BJ (cell line): ENCODE results near the gene TBC1D32. TPM values are rescaled to one million over a fixed set of nuclear protein-coding genes. Genes with fewer than 3 reads are reported as not detected.
"Not testable (repeated sequence)": the region's sequence is repeated elsewhere in the genome, so short reads cannot be mapped to it uniquely, and the experiment has no call there.

Source experiments
- CTCF ChIA-PET: fragments of 350-600 bp; formaldehyde crosslinking; extraction: SDS; loops from one replicate; lab custom pipeline; 2021; ENCODE audit warnings: antibody characterized with exemption, inconsistent platforms; lab: Yijun Ruan, JAX
- POLR2A ChIA-PET: fragments of 300-600 bp; sonication (Branson Sonifier 250); formaldehyde crosslinking; extraction: SDS; loops from one replicate; lab custom pipeline; 2021; ENCODE audit warnings: antibody characterized with exemption; lab: Charles Lee
- DNase-seq: peaks from one replicate; pipeline ENCODE4 v3.0.0-alpha.2; 2011; ENCODE audit warnings: low read depth
- H3K27me3 ChIP-seq: 2 replicates; pipeline ENCODE4 v1.6.0; 2011; ENCODE audit warnings: low read length; ENCODE audit not compliant: control insufficient read depth, insufficient read depth
- H3K36me3 ChIP-seq: 2 replicates; pipeline ENCODE4 v1.5.1; 2011; ENCODE audit warnings: low read length; ENCODE audit not compliant: control insufficient read depth, insufficient read depth
- H3K4me3 ChIP-seq: 2 replicates; pipeline ENCODE4 v1.5.1; 2011; ENCODE audit warnings: low read depth, mild to moderate bottlenecking, control low read depth, low read length
- polyA plus RNA-seq: library from polyadenylated mRNA; depleted of rRNA; stranded (reverse); fragments of >200 nt; gene quantifications from 2 replicates; pipeline ENCODE4 v1.2.3, GENCODE V29; 2011
- TF ChIP-seq, protein P1 (sequence below): IDR thresholded peaks from 2 replicates; pipeline ENCODE4 v1.5.1; 2011; ENCODE audit warnings: low read depth, mild to moderate bottlenecking, control low read depth, inconsistent platforms, low read length, moderate library complexity; ENCODE audit not compliant: insufficient read depth

The TBC1D32 gene
- polyA plus RNA-seq, 1 experiment = 1.6 TPM

DNA sequence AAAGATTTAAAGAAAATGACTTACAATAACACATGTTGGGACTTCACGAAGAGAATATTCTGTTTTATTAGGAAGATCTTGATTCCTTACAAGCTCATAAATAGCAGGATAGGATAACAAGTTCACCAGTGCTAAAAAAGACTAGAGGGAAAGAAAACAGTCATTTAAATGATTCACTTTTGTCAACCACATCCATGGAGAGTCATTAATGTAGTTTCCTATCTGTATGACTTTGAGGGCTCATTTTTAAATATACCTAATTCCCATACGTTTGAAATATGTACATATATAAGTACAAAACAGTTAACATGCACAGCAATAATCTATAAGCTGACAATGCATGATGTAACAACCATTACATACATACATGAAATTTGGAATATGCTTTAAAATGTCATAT, 111.1 kb downstream of the TBC1D32 start:
- ChIA-PET POLR2A (no interaction called here), CTCF (no interaction called here)
- Histone ChIP-seq H3K36me3 (no peaks in the 10 kb centered on the region), H3K27me3 (no peaks in the 10 kb centered on the region), H3K4me3 (no peak overlapping the region)
- no peak for DNase-seq
- TF ChIP-seq, protein P1, sequence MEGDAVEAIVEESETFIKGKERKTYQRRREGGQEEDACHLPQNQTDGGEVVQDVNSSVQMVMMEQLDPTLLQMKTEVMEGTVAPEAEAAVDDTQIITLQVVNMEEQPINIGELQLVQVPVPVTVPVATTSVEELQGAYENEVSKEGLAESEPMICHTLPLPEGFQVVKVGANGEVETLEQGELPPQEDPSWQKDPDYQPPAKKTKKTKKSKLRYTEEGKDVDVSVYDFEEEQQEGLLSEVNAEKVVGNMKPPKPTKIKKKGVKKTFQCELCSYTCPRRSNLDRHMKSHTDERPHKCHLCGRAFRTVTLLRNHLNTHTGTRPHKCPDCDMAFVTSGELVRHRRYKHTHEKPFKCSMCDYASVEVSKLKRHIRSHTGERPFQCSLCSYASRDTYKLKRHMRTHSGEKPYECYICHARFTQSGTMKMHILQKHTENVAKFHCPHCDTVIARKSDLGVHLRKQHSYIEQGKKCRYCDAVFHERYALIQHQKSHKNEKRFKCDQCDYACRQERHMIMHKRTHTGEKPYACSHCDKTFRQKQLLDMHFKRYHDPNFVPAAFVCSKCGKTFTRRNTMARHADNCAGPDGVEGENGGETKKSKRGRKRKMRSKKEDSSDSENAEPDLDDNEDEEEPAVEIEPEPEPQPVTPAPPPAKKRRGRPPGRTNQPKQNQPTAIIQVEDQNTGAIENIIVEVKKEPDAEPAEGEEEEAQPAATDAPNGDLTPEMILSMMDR = no peak

DNA sequence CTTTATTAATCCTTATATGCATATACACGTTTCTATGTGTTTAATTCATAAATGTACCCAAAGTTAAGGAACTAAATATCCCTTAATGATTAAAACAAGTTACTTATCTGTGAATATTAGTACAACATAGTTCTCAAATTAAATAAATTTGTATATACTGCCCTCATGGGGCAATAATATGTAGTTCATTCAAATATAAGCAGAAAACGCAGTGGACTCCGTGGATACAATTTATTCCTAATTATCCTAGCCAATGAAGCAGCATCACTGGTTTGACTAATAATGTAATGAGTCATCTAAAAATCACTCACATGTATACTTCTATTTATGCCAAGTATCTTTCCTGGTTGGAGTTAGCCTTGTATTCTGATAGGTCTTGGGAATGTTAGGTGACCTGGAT, 111.6 kb downstream of the TBC1D32 start:
- no peak for DNase-seq
- Histone ChIP-seq H3K27me3 (no peaks in the 10 kb centered on the region), H3K36me3 (no peaks in the 10 kb centered on the region), H3K4me3 (no peak overlapping the region)
- POLR2A ChIA-PET = no interaction called here
- TF ChIP-seq, protein P1 = no peak
- CTCF ChIA-PET = no interaction called here

DNA sequence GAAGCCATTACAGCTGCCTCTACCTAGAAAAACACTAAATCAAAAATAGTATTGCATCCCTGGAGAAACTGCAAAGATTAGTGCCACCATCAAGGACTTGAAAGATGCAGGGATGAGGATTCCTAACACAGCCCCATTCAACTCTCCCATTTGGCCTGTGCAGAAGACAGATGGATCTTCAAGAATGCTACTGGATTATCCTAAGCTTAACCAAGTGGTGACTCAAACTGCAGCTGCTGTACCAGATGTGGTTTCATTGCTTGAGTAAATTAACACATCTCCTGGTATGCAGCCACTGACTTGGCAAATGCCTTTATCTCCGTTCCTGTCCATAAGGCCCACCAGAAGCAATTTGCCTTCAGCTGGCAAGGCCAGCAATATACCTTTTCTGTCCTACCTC, 117.4 kb downstream of the TBC1D32 start:
- Histone ChIP-seq H3K36me3 (no peaks in the 10 kb centered on the region), H3K27me3 (no peaks in the 10 kb centered on the region), H3K4me3 (no peak overlapping the region)
- TF ChIP-seq, protein P1 = no peak
- POLR2A ChIA-PET = no interaction called here
- DNase-seq = no peak
- CTCF ChIA-PET = interaction anchor here (1.2 to 1.7 kb wide), 2 partner anchors 18 to 162 kb away, joined by 3 read pairs; no protein-coding TSS in a partner anchor

DNA sequence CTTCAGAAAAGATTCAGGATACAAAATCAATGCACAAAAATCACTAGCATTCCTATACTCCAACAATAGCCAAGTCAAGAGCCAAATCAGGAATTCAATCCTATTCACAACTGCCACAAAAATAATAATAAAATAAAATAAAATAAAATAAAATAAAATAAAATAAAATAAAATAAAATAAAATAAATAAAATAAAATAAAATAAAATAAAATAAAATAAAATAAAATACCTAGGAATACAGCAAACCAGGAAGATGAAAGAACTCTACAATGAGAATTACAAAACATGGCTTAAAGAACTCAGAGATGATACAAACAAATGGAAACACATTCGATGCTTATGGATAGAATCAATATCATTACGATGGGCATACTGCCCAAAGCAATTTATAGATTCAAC, 120.9 kb downstream of the TBC1D32 start:
- H3K4me3 ChIP-seq, CTCF ChIA-PET, DNase-seq, POLR2A ChIA-PET, H3K36me3 ChIP-seq, H3K27me3 ChIP-seq: not testable (repeated sequence)

DNA sequence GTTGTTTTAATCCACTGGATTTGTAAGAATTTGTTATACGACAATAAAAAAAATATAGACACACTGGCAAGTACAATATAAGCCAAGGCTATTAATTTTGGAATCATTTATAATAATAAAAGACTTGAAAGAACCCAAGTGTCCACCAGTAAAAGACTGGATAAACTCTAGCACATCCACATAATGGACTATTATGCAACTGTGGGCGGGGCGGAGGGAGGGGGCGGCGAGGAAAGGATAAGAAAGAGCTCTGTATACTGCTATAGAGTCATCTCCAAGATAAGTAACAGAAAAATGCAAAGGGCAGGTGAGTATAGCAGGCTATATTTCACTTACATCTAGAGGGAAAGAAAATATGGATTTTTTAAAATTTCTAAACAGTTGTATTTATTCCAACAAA, 123.3 kb downstream of the TBC1D32 start:
- DNase-seq = no peak
- TF ChIP-seq, protein P1 = no peak
- CTCF ChIA-PET = interaction anchor here (0.7 kb wide), 1 partner anchor 123 kb away, joined by 3 read pairs; the partner anchor contains the start of gene TBC1D32
- H3K36me3 ChIP-seq = no peaks in the 10 kb centered on the region
- no peak overlapping the region for H3K4me3 ChIP-seq
- H3K27me3 ChIP-seq = no peaks in the 10 kb centered on the region
- POLR2A ChIA-PET = no interaction called here

DNA sequence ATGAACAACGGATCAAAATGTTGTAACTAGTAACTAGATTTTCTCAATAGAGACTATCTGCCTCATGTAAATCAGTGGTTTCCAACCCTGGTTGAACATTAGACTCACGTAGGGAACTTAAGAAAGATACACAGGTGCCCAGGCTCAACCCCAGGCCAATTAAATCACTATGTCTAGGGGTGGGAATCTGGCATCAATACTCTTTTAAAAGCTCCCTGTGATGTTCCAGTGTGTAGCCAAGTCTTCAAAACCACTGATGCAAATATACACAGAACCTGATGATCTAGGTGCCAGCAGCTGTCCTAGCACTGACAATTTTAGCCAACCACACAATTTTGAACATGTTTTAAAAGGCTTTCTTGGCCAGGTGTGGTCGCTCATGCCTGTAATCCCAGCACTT, 128.7 kb downstream of the TBC1D32 start:
- CTCF ChIA-PET = no interaction called here
- DNase-seq = no peak
- no peak overlapping the region for H3K4me3 ChIP-seq
- H3K36me3 ChIP-seq = no peaks in the 10 kb centered on the region
- no peaks in the 10 kb centered on the region for H3K27me3 ChIP-seq
- TF ChIP-seq, protein P1 = no peak
- POLR2A ChIA-PET = no interaction called here
